Activated T-cell treated with anti-CD3 and anti-CD28 coated beads, Interleukin-2, amount 50 U/mL, for 72 hours (primary cell): ENCODE measurements around the gene GAS7. TPM values are rescaled to one million over a fixed set of nuclear protein-coding genes. Genes with fewer than 3 reads are reported as not detected.

Experiments used
- ATAC-seq, 2 donors: fragments of 150-1000 bp; cut with Tn5 transposase; replicated peaks in 1 of 2; 2 replicates each; pipeline ENCODE4 v1.10.0; 2021; ENCODE audit warnings: moderate library complexity in 2 of 2, mild to moderate bottlenecking in 1 of 2
- DNase-seq, 2 donors: peaks; one replicate each; pipeline ENCODE4 v3.0.0; 2021 to 2022; ENCODE audit warnings: mixed read lengths in 1 of 2
- H3K27ac Mint-ChIP-seq: one replicate; pipeline ENCODE4 v1.8.0; 2022; ENCODE audit warnings: mild to moderate bottlenecking, moderate library complexity, mixed read lengths
- H3K27me3 Mint-ChIP-seq: one replicate; pipeline ENCODE4 v1.8.0; 2022; ENCODE audit warnings: low read depth, mixed read lengths
- H3K36me3 Mint-ChIP-seq, 2 donors: one replicate each; pipeline ENCODE4 v1.8.0; 2022; ENCODE audit warnings: mixed read lengths in 2 of 2, mild to moderate bottlenecking in 1 of 2; ENCODE audit not compliant: insufficient read depth in 2 of 2
- H3K4me1 Mint-ChIP-seq: one replicate; pipeline ENCODE4 v1.8.0; 2022; ENCODE audit warnings: low read depth, mixed read lengths
- H3K4me3 Mint-ChIP-seq, 2 donors: one replicate each; pipeline ENCODE4 v1.8.0; 2022; ENCODE audit warnings: mild to moderate bottlenecking in 2 of 2, mixed read lengths in 2 of 2, moderate library complexity in 2 of 2
- H3K9me3 Mint-ChIP-seq, 2 donors: one replicate each; pipeline ENCODE4 v1.8.0; 2022; ENCODE audit warnings: mixed read lengths in 2 of 2
- total RNA-seq, 2 donors: library from RNA; stranded (reverse); gene quantifications; one replicate each; pipeline ENCODE4 v1.2.3, GENCODE V29; 2022

GAS7 gene
- total RNA-seq, 2 donors from 2014 or later = 0.72 to 1.3 TPM

GRCh38 chr17:10001306-10001873, 197.0 kb downstream of the GAS7 start:
- Mint-ChIP-seq H3K36me3 (no peaks in the 10 kb centered on the region), H3K9me3 (peaks cover 0 to 2% of the 10 kb centered on the region in 2 donors), H3K4me3 (no peak overlapping the region), H3K27me3 (no peaks in the 10 kb centered on the region), H3K4me1 (no peaks in the 10 kb centered on the region), H3K27ac (no peak overlapping the region)
- ATAC-seq = no peak
- no peak for DNase-seq

- Mint-ChIP-seq H3K36me3 (no peaks in the 10 kb centered on the region), H3K4me3 (no peak overlapping the region), H3K27me3 (no peaks in the 10 kb centered on the region), H3K27ac (no peak overlapping the region), H3K4me1 (no peaks in the 10 kb centered on the region), H3K9me3 (peaks cover 0 to 2% of the 10 kb centered on the region in 2 donors)
- ATAC-seq (peak in 1 of 2 donors; percentile 42), DNase-seq (no peak)
Observed at GRCh38 chr17:9999919-10000695, 198.3 kb downstream of the GAS7 start.

- H3K4me1 Mint-ChIP-seq = no peaks in the 10 kb centered on the region
- peaks cover 0 to 3% of the 10 kb centered on the region in 2 donors for H3K9me3 Mint-ChIP-seq
- no peak overlapping the region for H3K4me3 Mint-ChIP-seq
- H3K27me3 Mint-ChIP-seq = no peaks in the 10 kb centered on the region
- DNase-seq = no peak
- no peak for ATAC-seq
- H3K36me3 Mint-ChIP-seq = no peaks in the 10 kb centered on the region
- no peak overlapping the region for H3K27ac Mint-ChIP-seq
Observed at GRCh38 chr17:9998060-9998459, 200.3 kb downstream of the GAS7 start.

- H3K9me3 Mint-ChIP-seq = peaks cover 2 to 6% of the 10 kb centered on the region in 2 donors
- no peak overlapping the region for H3K27ac Mint-ChIP-seq
- no peaks in the 10 kb centered on the region for H3K36me3 Mint-ChIP-seq
- H3K27me3 Mint-ChIP-seq = no peaks in the 10 kb centered on the region
- H3K4me1 Mint-ChIP-seq = no peaks in the 10 kb centered on the region
- no peak for DNase-seq
- H3K4me3 Mint-ChIP-seq = no peak overlapping the region
- ATAC-seq = no peak
Observed at GRCh38 chr17:9994761-9995160, 203.6 kb downstream of the GAS7 start.

GRCh38 chr17:9991796-9992195, 206.6 kb downstream of the GAS7 start:
- Mint-ChIP-seq H3K27me3 (no peaks in the 10 kb centered on the region), H3K36me3 (no peaks in the 10 kb centered on the region), H3K9me3 (peaks cover 2 to 8% of the 10 kb centered on the region in 2 donors), H3K27ac (no peak overlapping the region), H3K4me3 (no peak overlapping the region), H3K4me1 (no peaks in the 10 kb centered on the region)
- DNase-seq = no peak
- ATAC-seq = no peak

GRCh38 chr17:9991351-9991750, 207.1 kb downstream of the GAS7 start:
- ATAC-seq (no peak), DNase-seq (no peak)
- Mint-ChIP-seq H3K4me1 (no peaks in the 10 kb centered on the region), H3K27ac (no peak overlapping the region), H3K36me3 (no peaks in the 10 kb centered on the region), H3K27me3 (no peaks in the 10 kb centered on the region), H3K9me3 (peaks cover 2 to 8% of the 10 kb centered on the region in 2 donors), H3K4me3 (no peak overlapping the region)

GRCh38 chr17:9987779-9988585, 210.4 kb downstream of the GAS7 start:
- DNase-seq = peak; percentile 8 to 29
- no peaks in the 10 kb centered on the region for H3K4me1 Mint-ChIP-seq
- no peaks in the 10 kb centered on the region for H3K36me3 Mint-ChIP-seq
- no peak overlapping the region for H3K4me3 Mint-ChIP-seq
- no peak overlapping the region for H3K27ac Mint-ChIP-seq
- H3K9me3 Mint-ChIP-seq = peaks cover 2 to 5% of the 10 kb centered on the region in 2 donors
- ATAC-seq = no peak
- H3K27me3 Mint-ChIP-seq = no peaks in the 10 kb centered on the region

- Mint-ChIP-seq H3K27ac (no peak overlapping the region), H3K4me3 (no peak overlapping the region), H3K27me3 (no peaks in the 10 kb centered on the region), H3K9me3 (peaks cover 0 to 2% of the 10 kb centered on the region in 2 donors), H3K4me1 (no peaks in the 10 kb centered on the region), H3K36me3 (no peaks in the 10 kb centered on the region)
- no peak for ATAC-seq
- DNase-seq = no peak
Observed at GRCh38 chr17:9986754-9987382, 211.5 kb downstream of the GAS7 start.

GRCh38 chr17:9985646-9986045, 212.8 kb downstream of the GAS7 start:
- Mint-ChIP-seq H3K27ac (no peak overlapping the region), H3K4me1 (no peaks in the 10 kb centered on the region), H3K36me3 (no peaks in the 10 kb centered on the region), H3K27me3 (no peaks in the 10 kb centered on the region), H3K4me3 (no peak overlapping the region), H3K9me3 (peaks cover 0 to 2% of the 10 kb centered on the region in 2 donors)
- DNase-seq (no peak), ATAC-seq (no peak)

- H3K4me3 Mint-ChIP-seq = no peak overlapping the region
- DNase-seq (no peak), ATAC-seq (no peak)
- H3K27me3 Mint-ChIP-seq = no peaks in the 10 kb centered on the region
- H3K9me3 Mint-ChIP-seq = peaks cover 0 to 2% of the 10 kb centered on the region in 2 donors
- H3K36me3 Mint-ChIP-seq = no peaks in the 10 kb centered on the region
- no peak overlapping the region for H3K27ac Mint-ChIP-seq
- H3K4me1 Mint-ChIP-seq = no peaks in the 10 kb centered on the region
Observed at GRCh38 chr17:9984768-9985167, 213.6 kb downstream of the GAS7 start.

- no peak overlapping the region for H3K27ac Mint-ChIP-seq
- DNase-seq = no peak
- no peak overlapping the region for H3K4me3 Mint-ChIP-seq
- no peaks in the 10 kb centered on the region for H3K27me3 Mint-ChIP-seq
- H3K4me1 Mint-ChIP-seq = peaks cover 4% of the 10 kb centered on the region
- no peaks in the 10 kb centered on the region for H3K9me3 Mint-ChIP-seq
- H3K36me3 Mint-ChIP-seq = no peaks in the 10 kb centered on the region
- no peak for ATAC-seq
Observed at GRCh38 chr17:9982159-9982558, 216.2 kb downstream of the GAS7 start.

GRCh38 chr17:9981344-9981915, 217.0 kb downstream of the GAS7 start:
- Mint-ChIP-seq H3K4me3 (no peak overlapping the region), H3K4me1 (peaks cover 6% of the 10 kb centered on the region), H3K9me3 (no peaks in the 10 kb centered on the region), H3K27ac (no peak overlapping the region), H3K36me3 (no peaks in the 10 kb centered on the region), H3K27me3 (no peaks in the 10 kb centered on the region)
- no peak for ATAC-seq
- no peak for DNase-seq
